ENCODE data around the gene LIMK2. TPM values are rescaled to one million over a fixed set of nuclear protein-coding genes. Genes with fewer than 3 reads are reported as not detected.
"Not testable (repeated sequence)": the region's sequence is repeated elsewhere in the genome, so short reads cannot be mapped to it uniquely, and the experiment has no call there.

The LIMK2 gene
- total and polyA plus RNA-seq, 10 of the 15 experiments (the other 5 are each of a cell fraction or from before 2014, with no cell fraction given), result 2.9 to 40.4 (median 26.7) TPM

DNA sequence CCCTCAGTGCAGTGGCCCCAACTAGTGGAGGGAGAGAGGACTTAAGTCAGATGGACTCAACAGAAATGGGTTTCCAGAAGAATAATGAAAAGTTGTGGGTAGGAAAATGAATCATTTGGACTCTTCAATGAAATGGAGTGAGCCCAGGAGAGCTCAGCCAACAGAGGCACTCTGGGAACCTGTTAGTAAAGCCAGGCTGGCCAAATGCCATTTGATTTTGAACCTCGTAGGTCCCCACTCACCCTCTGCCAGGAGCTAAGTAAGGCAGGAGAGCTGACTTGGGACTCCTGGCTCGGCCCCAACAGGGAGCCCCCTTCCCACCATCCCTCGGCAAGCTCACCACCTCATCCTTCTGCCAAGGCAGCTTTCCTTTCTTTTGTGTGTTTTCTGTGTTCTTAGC is 5.6 kb upstream of the LIMK2 start:
- WGBS (ENCODE audit: insufficient coverage, insufficient replicate concordance, low lambda C conversion rate, missing lambda C conversion rate), result 87% methylated on average over 3 of the region's 3 CpGs
- POLR2A ChIA-PET; DNase-seq (ENCODE audit: low read depth, low spot score); H4K20me1 ChIP-seq (ENCODE audit: control insufficient read depth, insufficient read depth); H3K27me3 ChIP-seq (replicated peaks in 1 of 2; ENCODE audit: control insufficient read depth in 2 of 2, insufficient read depth in 2 of 2, low read length in 1 of 2); H2AFZ ChIP-seq (ENCODE audit: control insufficient read depth, low read depth, low read length); H3K4me2 ChIP-seq (ENCODE audit: control insufficient read depth, insufficient read depth); H3K27ac ChIP-seq (ENCODE audit: control insufficient read depth, insufficient read depth); H3K36me3 ChIP-seq (ENCODE audit: control insufficient read depth in 2 of 2, insufficient read depth in 2 of 2, low read length in 1 of 2); H3K4me1 ChIP-seq (ENCODE audit: control insufficient read depth, insufficient read depth, low read length); H3K4me3 ChIP-seq; FAIRE-seq; H3K79me2 ChIP-seq (ENCODE audit: control insufficient read depth, insufficient read depth, low read length); H3K9ac ChIP-seq (ENCODE audit: control insufficient read depth, insufficient read depth, low read length); intact Hi-C loops (cut with micrococcal nuclease; ENCODE audit: unreplicated experiment); H3K9me3 ChIP-seq (replicated peaks; ENCODE audit: control insufficient read depth, insufficient read depth, low read length); ATAC-seq; in situ Hi-C loops (cut with MboI): not testable (repeated sequence)
- BruUV-seq (replicated peaks), result TSS peak; percentile 57
- SMC1A ChIA-PET (ENCODE audit: uncharacterized antibody, unreplicated experiment), result interaction anchor here (1.6 kb wide), 1 partner anchor 66 kb away, joined by 5 read pairs; no protein-coding TSS in a partner anchor
- CTCF ChIA-PET, result interaction anchor here (0.8 to 1.7 kb wide), 3 partner anchors 12 to 61 kb away, joined by 3 read pairs; no protein-coding TSS in a partner anchor
- RAD21 ChIA-PET (ENCODE audit: unreplicated experiment), result interaction anchor here (1.6 kb wide), 1 partner anchor 66 kb away, joined by 5 read pairs; no protein-coding TSS in a partner anchor

DNA sequence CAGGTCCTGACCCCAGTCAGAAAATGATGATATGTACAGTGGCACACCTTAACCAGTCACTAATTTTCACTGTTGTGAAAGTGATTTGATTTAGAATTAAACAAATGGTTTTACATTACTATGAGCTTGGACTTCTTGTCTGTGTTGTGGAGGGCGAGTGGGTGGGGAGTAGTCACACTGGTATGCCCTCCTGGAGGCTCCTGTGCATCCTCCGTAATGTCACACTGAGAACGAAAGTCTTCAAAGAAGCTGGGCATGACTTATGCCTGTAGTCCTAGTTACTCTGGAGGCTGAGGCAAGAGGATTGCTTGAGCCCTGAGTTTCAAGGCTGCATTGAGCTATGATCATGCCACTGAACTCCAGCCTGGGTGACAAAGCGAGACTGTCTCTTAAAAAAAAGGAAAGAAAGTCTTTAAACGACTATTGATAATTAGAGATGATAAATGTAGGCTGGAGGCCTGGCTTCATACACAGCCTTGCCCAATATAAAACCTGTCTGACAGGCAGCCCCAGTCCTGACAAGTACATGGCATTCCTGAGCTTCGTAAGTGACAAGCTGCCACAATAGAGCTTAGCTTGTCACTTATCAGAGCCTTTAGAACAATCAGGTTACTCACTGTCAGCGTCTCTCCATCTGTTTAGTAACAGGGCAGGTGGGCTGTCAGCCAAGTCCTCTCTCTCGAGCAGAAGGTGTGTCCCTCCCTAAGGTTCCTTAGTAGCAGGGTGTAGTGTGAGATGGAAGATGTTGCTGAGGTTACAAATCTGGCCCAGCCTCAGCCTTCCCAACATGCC is 5.0 kb upstream of the LIMK2 start:
- whole genome bisulfite sequencing (ENCODE audit: insufficient coverage, insufficient replicate concordance, low lambda C conversion rate, missing lambda C conversion rate), result 89% methylated on average over 8 of the region's 8 CpGs
- Histone ChIP-seq H3K4me1 (ENCODE audit: control insufficient read depth, insufficient read depth, low read length) (peaks cover 4% of the 10 kb centered on the region), H3K9me3 (replicated peaks; ENCODE audit: control insufficient read depth, insufficient read depth, low read length) (no peaks in the 10 kb centered on the region), H3K4me2 (ENCODE audit: control insufficient read depth, insufficient read depth) (no peak overlapping the region), H3K79me2 (ENCODE audit: control insufficient read depth, insufficient read depth, low read length) (peaks cover under 1% of the 10 kb centered on the region), H3K4me3 (no peak overlapping the region), H2AFZ (ENCODE audit: control insufficient read depth, low read depth, low read length) (no peak overlapping the region), H4K20me1 (ENCODE audit: control insufficient read depth, insufficient read depth) (no peaks in the 10 kb centered on the region), H3K36me3 (ENCODE audit: control insufficient read depth in 2 of 2, insufficient read depth in 2 of 2, low read length in 1 of 2) (no peaks in the 10 kb centered on the region; a peak in 2 of 4 replicates), H3K27me3 (replicated peaks in 1 of 2; ENCODE audit: control insufficient read depth in 2 of 2, insufficient read depth in 2 of 2, low read length in 1 of 2) (no peaks in the 10 kb centered on the region), H3K9ac (ENCODE audit: control insufficient read depth, insufficient read depth, low read length) (no peak overlapping the region), H3K27ac (ENCODE audit: control insufficient read depth, insufficient read depth) (no peak overlapping the region)
- no TSS peak for BruUV-seq (replicated peaks)
- ATAC-seq (no peak), FAIRE-seq (no peak), DNase-seq (ENCODE audit: low read depth, low spot score) (no peak)
- ChIA-PET CTCF (interaction anchor here (0.7 to 1.7 kb wide), 5 partner anchors 11 to 64 kb away, joined by 3 read pairs; no protein-coding TSS in a partner anchor), POLR2A (interaction anchor here (0.6 to 1.0 kb wide), 3 partner anchors 20 to 489 kb away, joined by 3 read pairs; no protein-coding TSS in a partner anchor), SMC1A (ENCODE audit: uncharacterized antibody, unreplicated experiment) (interaction anchor here (0.6 to 1.6 kb wide), 3 partner anchors 21 to 65 kb away, joined by 3 to 5 read pairs (median 4); no protein-coding TSS in a partner anchor), RAD21 (ENCODE audit: unreplicated experiment) (interaction anchor here (0.6 to 1.6 kb wide), 4 partner anchors 23 to 113 kb away, joined by 3 to 5 read pairs (median 3); no protein-coding TSS in a partner anchor)
- intact Hi-C loops (cut with micrococcal nuclease; ENCODE audit: unreplicated experiment) (no loop called here), in situ Hi-C loops (cut with MboI) (no loop called here)
- TF ChIP-seq ZNF207 (IDR thresholded peaks at IDR 0.05; ENCODE audit: borderline replicate concordance) (no peak), RFX5 (IDR thresholded peaks at IDR 0.05; ENCODE audit: low read depth, low read length) (no peak), NFYB (IDR thresholded peaks at IDR 0.05; ENCODE audit: insufficient read depth, low read depth, low read length) (no peak), SIX5 (IDR thresholded peaks at IDR 0.05; ENCODE audit: low read depth, low read length, severe bottlenecking) (no peak)
- TF ChIP-seq, protein P1, sequence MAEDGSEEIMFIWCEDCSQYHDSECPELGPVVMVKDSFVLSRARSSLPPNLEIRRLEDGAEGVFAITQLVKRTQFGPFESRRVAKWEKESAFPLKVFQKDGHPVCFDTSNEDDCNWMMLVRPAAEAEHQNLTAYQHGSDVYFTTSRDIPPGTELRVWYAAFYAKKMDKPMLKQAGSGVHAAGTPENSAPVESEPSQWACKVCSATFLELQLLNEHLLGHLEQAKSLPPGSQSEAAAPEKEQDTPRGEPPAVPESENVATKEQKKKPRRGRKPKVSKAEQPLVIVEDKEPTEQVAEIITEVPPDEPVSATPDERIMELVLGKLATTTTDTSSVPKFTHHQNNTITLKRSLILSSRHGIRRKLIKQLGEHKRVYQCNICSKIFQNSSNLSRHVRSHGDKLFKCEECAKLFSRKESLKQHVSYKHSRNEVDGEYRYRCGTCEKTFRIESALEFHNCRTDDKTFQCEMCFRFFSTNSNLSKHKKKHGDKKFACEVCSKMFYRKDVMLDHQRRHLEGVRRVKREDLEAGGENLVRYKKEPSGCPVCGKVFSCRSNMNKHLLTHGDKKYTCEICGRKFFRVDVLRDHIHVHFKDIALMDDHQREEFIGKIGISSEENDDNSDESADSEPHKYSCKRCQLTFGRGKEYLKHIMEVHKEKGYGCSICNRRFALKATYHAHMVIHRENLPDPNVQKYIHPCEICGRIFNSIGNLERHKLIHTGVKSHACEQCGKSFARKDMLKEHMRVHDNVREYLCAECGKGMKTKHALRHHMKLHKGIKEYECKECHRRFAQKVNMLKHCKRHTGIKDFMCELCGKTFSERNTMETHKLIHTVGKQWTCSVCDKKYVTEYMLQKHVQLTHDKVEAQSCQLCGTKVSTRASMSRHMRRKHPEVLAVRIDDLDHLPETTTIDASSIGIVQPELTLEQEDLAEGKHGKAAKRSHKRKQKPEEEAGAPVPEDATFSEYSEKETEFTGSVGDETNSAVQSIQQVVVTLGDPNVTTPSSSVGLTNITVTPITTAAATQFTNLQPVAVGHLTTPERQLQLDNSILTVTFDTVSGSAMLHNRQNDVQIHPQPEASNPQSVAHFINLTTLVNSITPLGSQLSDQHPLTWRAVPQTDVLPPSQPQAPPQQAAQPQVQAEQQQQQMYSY (CRISPR knock-in tag; IDR thresholded peaks at IDR 0.05), result no peak
- TF ChIP-seq, protein P2, sequence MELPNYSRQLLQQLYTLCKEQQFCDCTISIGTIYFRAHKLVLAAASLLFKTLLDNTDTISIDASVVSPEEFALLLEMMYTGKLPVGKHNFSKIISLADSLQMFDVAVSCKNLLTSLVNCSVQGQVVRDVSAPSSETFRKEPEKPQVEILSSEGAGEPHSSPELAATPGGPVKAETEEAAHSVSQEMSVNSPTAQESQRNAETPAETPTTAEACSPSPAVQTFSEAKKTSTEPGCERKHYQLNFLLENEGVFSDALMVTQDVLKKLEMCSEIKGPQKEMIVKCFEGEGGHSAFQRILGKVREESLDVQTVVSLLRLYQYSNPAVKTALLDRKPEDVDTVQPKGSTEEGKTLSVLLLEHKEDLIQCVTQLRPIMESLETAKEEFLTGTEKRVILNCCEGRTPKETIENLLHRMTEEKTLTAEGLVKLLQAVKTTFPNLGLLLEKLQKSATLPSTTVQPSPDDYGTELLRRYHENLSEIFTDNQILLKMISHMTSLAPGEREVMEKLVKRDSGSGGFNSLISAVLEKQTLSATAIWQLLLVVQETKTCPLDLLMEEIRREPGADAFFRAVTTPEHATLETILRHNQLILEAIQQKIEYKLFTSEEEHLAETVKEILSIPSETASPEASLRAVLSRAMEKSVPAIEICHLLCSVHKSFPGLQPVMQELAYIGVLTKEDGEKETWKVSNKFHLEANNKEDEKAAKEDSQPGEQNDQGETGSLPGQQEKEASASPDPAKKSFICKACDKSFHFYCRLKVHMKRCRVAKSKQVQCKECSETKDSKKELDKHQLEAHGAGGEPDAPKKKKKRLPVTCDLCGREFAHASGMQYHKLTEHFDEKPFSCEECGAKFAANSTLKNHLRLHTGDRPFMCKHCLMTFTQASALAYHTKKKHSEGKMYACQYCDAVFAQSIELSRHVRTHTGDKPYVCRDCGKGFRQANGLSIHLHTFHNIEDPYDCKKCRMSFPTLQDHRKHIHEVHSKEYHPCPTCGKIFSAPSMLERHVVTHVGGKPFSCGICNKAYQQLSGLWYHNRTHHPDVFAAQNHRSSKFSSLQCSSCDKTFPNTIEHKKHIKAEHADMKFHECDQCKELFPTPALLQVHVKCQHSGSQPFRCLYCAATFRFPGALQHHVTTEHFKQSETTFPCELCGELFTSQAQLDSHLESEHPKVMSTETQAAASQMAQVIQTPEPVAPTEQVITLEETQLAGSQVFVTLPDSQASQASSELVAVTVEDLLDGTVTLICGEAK (IDR thresholded peaks at IDR 0.05; ENCODE audit: borderline replicate concordance), result no peak

Data from GM12878 (cell line).